ENCODE measurements around the gene HPS5.
"Not testable (repeated sequence)": the region's sequence is repeated elsewhere in the genome, so short reads cannot be mapped to it uniquely, and the experiment has no call there.

The HPS5 gene

GRCh38 chr11:18267335-18268133 lies 54.4 kb downstream of the HPS5 start:
- not testable (repeated sequence) for DNase-seq

- DNase-seq = no peak
Measured at GRCh38 chr11:18265949-18266348, 56.0 kb downstream of the HPS5 start, which contains the start of gene SAA1. SAA1 (plus strand) TSS chr11:18266264; CDS start chr11:18266888, 624 bp downstream.

- DNase-seq = no peak
Measured at GRCh38 chr11:18264677-18265555, 57.0 kb downstream of the HPS5 start.

- DNase-seq = no peak
Measured at GRCh38 chr11:18264035-18264434, 57.9 kb downstream of the HPS5 start.

- not testable (repeated sequence) for DNase-seq
Measured at GRCh38 chr11:18262681-18263350, 59.1 kb downstream of the HPS5 start.

- no peak for DNase-seq
Measured at GRCh38 chr11:18261721-18262120, 60.2 kb downstream of the HPS5 start.

- DNase-seq = no peak
Measured at GRCh38 chr11:18259259-18259658, 62.7 kb downstream of the HPS5 start.

- no peak for DNase-seq
Measured at GRCh38 chr11:18254781-18255361, 67.1 kb downstream of the HPS5 start.

GRCh38 chr11:18253778-18254338 lies 68.1 kb downstream of the HPS5 start:
- no peak for DNase-seq

GRCh38 chr11:18253233-18253632 lies 68.7 kb downstream of the HPS5 start:
- no peak for DNase-seq

GRCh38 chr11:18248561-18248960 lies 73.4 kb downstream of the HPS5 start, which contains the start of gene SAA2:
SAA2 (minus strand) TSS chr11:18248668; CDS start chr11:18248011, 657 bp downstream.
- DNase-seq = no peak

- DNase-seq = not testable (repeated sequence)
Measured at GRCh38 chr11:18247191-18247581, 74.8 kb downstream of the HPS5 start.

GRCh38 chr11:18246379-18247190 lies 75.4 kb downstream of the HPS5 start:
- DNase-seq = not testable (repeated sequence)

GRCh38 chr11:18245396-18245795 lies 76.5 kb downstream of the HPS5 start:
- DNase-seq = no peak

GRCh38 chr11:18243783-18244362 lies 78.1 kb downstream of the HPS5 start:
- no peak for DNase-seq

GRCh38 chr11:18239655-18240054 lies 82.3 kb downstream of the HPS5 start:
- no peak for DNase-seq

GRCh38 chr11:18236664-18237356 lies 85.1 kb downstream of the HPS5 start, which contains the start of gene SAA4:
SAA4 (minus strand) TSS chr11:18236802; CDS start chr11:18235926, 876 bp downstream.
- no peak for DNase-seq

GRCh38 chr11:18235394-18236334 lies 86.3 kb downstream of the HPS5 start:
- no peak for DNase-seq

- DNase-seq = no peak
Measured at GRCh38 chr11:18233912-18234311, 88.0 kb downstream of the HPS5 start.

Data from effector CD8-positive, alpha-beta T cell (primary cell).